GM21390 (cell line): ENCODE data around the gene TEAD2.

ENCODE experiments used
- ATAC-seq: cut with Tn5 transposase; IDR thresholded peaks from one replicate; pipeline ENCODE4 v1.9.1; 2021; ENCODE audit not compliant: unreplicated experiment

Gene TEAD2

GRCh38 chr19:49294401-49294800 is 67.8 kb downstream of the TEAD2 start:
- no peak for ATAC-seq
